SK-N-SH (cell line): ENCODE results near the gene THTPA. TPM values are rescaled to one million over a fixed set of nuclear protein-coding genes. Genes with fewer than 3 reads are reported as not detected.

Experiments
- CTCF ChIA-PET: fragments of 300-600, 350-600 bp; formaldehyde crosslinking; extraction: SDS; loops from one replicate; lab custom pipeline; 2021; lab: Yijun Ruan, JAX
- POLR2A ChIA-PET: fragments of 350-600 bp; sonication (Branson Sonifier 250); formaldehyde crosslinking; extraction: SDS; loops from one replicate; lab custom pipeline; 2020; ENCODE audit warnings: antibody characterized with exemption, inconsistent platforms; lab: Yijun Ruan, JAX
- DNase-seq: peaks from one replicate; pipeline ENCODE4 v3.0.0; 2012
- H2AFZ ChIP-seq: fragments of 200-600 bp; sonication (generic); 2 replicates; pipeline ENCODE4 v1.8.1; 2016; ENCODE audit warnings: antibody characterized with exemption, mild to moderate bottlenecking, low read depth
- H3F3A ChIP-seq: fragments of 200-600 bp; sonication (generic); replicated peaks from 2 replicates; pipeline ENCODE3; 2016; ENCODE audit warnings: antibody characterized with exemption, mild to moderate bottlenecking; ENCODE audit not compliant: insufficient read depth
- H3K27ac ChIP-seq, 2 experiments: fragments of 200-500 bp in 1 of 2; fragments of 200-600 bp in 1 of 2; sonication (Bioruptor generic) in 1 of 2; sonication (generic), shearing (Covaris generic) in 1 of 2; 2 replicates each; pipeline versions ENCODE4 v1.5.1 to v1.6.1; 2014 to 2016; ENCODE audit warnings: low read depth in 2 of 2, inconsistent platforms in 1 of 2, low read length in 1 of 2, mild to moderate bottlenecking in 1 of 2, mixed read lengths in 1 of 2
- H3K27me3 ChIP-seq: fragments of 200-600 bp; sonication (generic), shearing (Covaris generic); 2 replicates; pipeline ENCODE4 v1.6.1; 2016; ENCODE audit warnings: mixed run types; ENCODE audit not compliant: insufficient read depth
- H3K36me3 ChIP-seq, 2 experiments: fragments of 200-500 bp in 1 of 2; fragments of 200-600 bp in 1 of 2; sonication (Bioruptor generic) in 1 of 2; sonication (generic) in 1 of 2; replicated peaks in 1 of 2; 2 replicates each; pipeline versions ENCODE3 to v1.5.1; 2014 to 2016; ENCODE audit warnings: low read length in 1 of 2, mild to moderate bottlenecking in 1 of 2; ENCODE audit not compliant: insufficient read depth in 2 of 2, control insufficient read depth in 1 of 2
- H3K4me1 ChIP-seq, 2 experiments: fragments of 200-500 bp in 1 of 2; fragments of 200-600 bp in 1 of 2; sonication (Bioruptor generic) in 1 of 2; sonication (generic), shearing (Covaris generic) in 1 of 2; 2 replicates each; pipeline versions ENCODE4 v1.5.1 to v1.6.1; 2014 to 2016; ENCODE audit warnings: low read depth in 1 of 2, low read length in 1 of 2, mixed run types in 1 of 2; ENCODE audit not compliant: insufficient read depth in 2 of 2, control insufficient read depth in 1 of 2
- H3K4me2 ChIP-seq: fragments of 200-600 bp; sonication (generic), shearing (Covaris generic); 2 replicates; pipeline ENCODE4 v1.6.1; 2017; ENCODE audit warnings: mixed run types
- H3K4me3 ChIP-seq, 2 experiments: fragments of 200-500 bp in 1 of 2; fragments of 200-600 bp in 1 of 2; sonication (Bioruptor generic) in 1 of 2; sonication (generic), shearing (Covaris generic) in 1 of 2; 2 replicates each; pipeline versions ENCODE4 v1.5.1 to v1.8.1; 2014 to 2016; ENCODE audit warnings: low read depth in 2 of 2, inconsistent platforms in 1 of 2, low read length in 1 of 2, mild to moderate bottlenecking in 1 of 2, mixed read lengths in 1 of 2, moderate library complexity in 1 of 2
- H3K79me2 ChIP-seq: fragments of 200-600 bp; sonication (generic); 2 replicates; pipeline ENCODE4 v1.8.1; 2017; ENCODE audit warnings: mild to moderate bottlenecking; ENCODE audit not compliant: insufficient read depth
- H3K9ac ChIP-seq: fragments of 200-600 bp; sonication (generic); 2 replicates; pipeline ENCODE4 v1.6.1; 2017; ENCODE audit warnings: mixed run types
- H3K9me2 ChIP-seq: fragments of 200-600 bp; sonication (generic); 2 replicates; pipeline ENCODE4 v1.6.1; 2017; ENCODE audit warnings: mixed run types
- H3K9me3 ChIP-seq: fragments of 200-600 bp; sonication (generic); 2 replicates; pipeline ENCODE4 v1.6.1; 2017; ENCODE audit warnings: mixed run types, mild to moderate bottlenecking, moderate library complexity
- H4K20me1 ChIP-seq: fragments of 200-600 bp; sonication (generic); 2 replicates; pipeline ENCODE4 v1.6.1; 2017; ENCODE audit warnings: mild to moderate bottlenecking, mixed run types; ENCODE audit not compliant: insufficient read depth
- CTCF ChIP-seq: fragments of 200-600 bp; sonication (generic); IDR thresholded peaks from 2 replicates; pipeline ENCODE4 v1.6.1; 2017; ENCODE audit warnings: antibody characterized with exemption, mild to moderate bottlenecking, moderate library complexity
- EZH2phosphoT487 ChIP-seq: fragments of 200-600 bp; sonication (generic); IDR thresholded peaks from 2 replicates; pipeline ENCODE4 v1.6.1; 2017; ENCODE audit warnings: low read depth, mixed run types, mild to moderate bottlenecking, antibody characterized with exemption, moderate library complexity, borderline replicate concordance
- FOSL2 ChIP-seq: IDR thresholded peaks from 2 replicates; pipeline ENCODE4 v1.4.0; 2012; ENCODE audit warnings: low read depth, mild to moderate bottlenecking, moderate library complexity, borderline replicate concordance
- FOXM1 ChIP-seq: IDR thresholded peaks from 2 replicates; pipeline ENCODE4 v1.4.0; 2012; ENCODE audit warnings: low read depth, mild to moderate bottlenecking
- GABPA ChIP-seq: IDR thresholded peaks from 2 replicates; pipeline ENCODE4 v1.4.0; 2012; ENCODE audit warnings: low read depth, mild to moderate bottlenecking
- GATA2 ChIP-seq: sonication (generic); formaldehyde crosslinking; IDR thresholded peaks from 2 replicates; pipeline ENCODE4 v1.5.0; 2020; ENCODE audit warnings: mild to moderate bottlenecking, missing genetic modification reagents
- JUND ChIP-seq: IDR thresholded peaks from 2 replicates; pipeline ENCODE4 v1.4.0; 2012
- MAX ChIP-seq: IDR thresholded peaks from 2 replicates; pipeline ENCODE4 v1.4.0; 2012; ENCODE audit warnings: low read depth
- MEF2A ChIP-seq: IDR thresholded peaks from 2 replicates; pipeline ENCODE4 v1.4.0; 2012; ENCODE audit warnings: low read depth, borderline replicate concordance
- MXI1 ChIP-seq: IDR thresholded peaks from 2 replicates; pipeline ENCODE4 v1.6.1; 2012; ENCODE audit warnings: mild to moderate bottlenecking, low read depth, low read length, improper control_type of control experiment
- NFIC ChIP-seq: IDR thresholded peaks from 2 replicates; pipeline ENCODE4 v1.4.0; 2012; ENCODE audit warnings: borderline replicate concordance
- PBX3 ChIP-seq: IDR thresholded peaks from 2 replicates; pipeline ENCODE4; 2012
- POLR2AphosphoS5 ChIP-seq: IDR thresholded peaks from 2 replicates; pipeline ENCODE4 v1.6.1; 2012; ENCODE audit warnings: low read depth, low read length
- RCOR1 ChIP-seq: fragments of 150-350 bp; IDR thresholded peaks from 2 replicates; pipeline ENCODE4 v1.6.1; 2017; ENCODE audit warnings: antibody characterized with exemption, low read length
- SMC3 ChIP-seq: IDR thresholded peaks from 2 replicates; pipeline ENCODE4 v1.6.1; 2012; ENCODE audit warnings: low read depth, low read length, improper control_type of control experiment
- TCF12 ChIP-seq: IDR thresholded peaks from 2 replicates; pipeline ENCODE4 v1.4.0; 2012
- YY1 ChIP-seq: IDR thresholded peaks from 2 replicates; pipeline ENCODE4 v1.4.0; 2012; ENCODE audit warnings: low read depth, mild to moderate bottlenecking
- ZBTB33 ChIP-seq: IDR thresholded peaks from 2 replicates; pipeline ENCODE4 v1.4.0; 2012; ENCODE audit warnings: low read depth, borderline replicate concordance
- WGBS: methylation state at CpG from one replicate; pipeline ENCODE4 v1.1.6; 2017; ENCODE audit warnings: low lambda C conversion rate; 5-methylcytosine and 5-hydroxymethylcytosine counted together
- polyA plus RNA-seq, 3 experiments: library from polyadenylated mRNA; depleted of rRNA; stranded (reverse); fragments of >200 nt; gene quantifications; 2 replicates each; pipeline ENCODE4 v1.2.3, GENCODE V29; 2012

The THTPA gene
- polyA plus RNA-seq, 1 of the 3 experiments (the other 2 are of a cell fraction), result 16.3 TPM

GRCh38 chr14:23517650-23518326, 38.3 kb upstream of the THTPA start:
- POLR2A ChIA-PET, result interaction anchor here (1.2 to 1.4 kb wide), 2 partner anchors 13 to 20 kb away, joined by 3 read pairs; no protein-coding TSS in a partner anchor
- CTCF ChIA-PET, result interaction anchor here (0.8 to 1.8 kb wide), 7 partner anchors 14 to 44 kb away, joined by 3 to 8 read pairs (median 4); no protein-coding TSS in a partner anchor

GRCh38 chr14:23518709-23519108, 37.4 kb upstream of the THTPA start:
- ChIA-PET CTCF (interaction anchor here (1.0 to 1.5 kb wide), 2 partner anchors 38 to 40 kb away, joined by 5 to 8 read pairs; no protein-coding TSS in a partner anchor), POLR2A (interaction anchor here (1.4 kb wide), 1 partner anchor 12 kb away, joined by 3 read pairs; no protein-coding TSS in a partner anchor)
- WGBS, result 94% methylated on average over 2 of the region's 4 CpGs
- Histone ChIP-seq H3K4me3 (no peak overlapping the region), H3F3A (no peaks in the 10 kb centered on the region), H3K9me2 (no peaks in the 10 kb centered on the region), H3K4me2 (no peak overlapping the region), H3K27me3 (no peaks in the 10 kb centered on the region), H2AFZ (no peak overlapping the region), H3K79me2 (no peaks in the 10 kb centered on the region), H3K4me1 (peaks cover 0 to 12% of the 10 kb centered on the region in 2 experiments; a peak in 1 of 4 replicates), H3K27ac (no peak overlapping the region), H3K9ac (no peak overlapping the region), H3K36me3 (no peaks in the 10 kb centered on the region), H3K9me3 (no peaks in the 10 kb centered on the region), H4K20me1 (no peaks in the 10 kb centered on the region)
- DNase-seq, result no peak
- TF ChIP-seq RCOR1 (no peak), MEF2A (no peak), MAX (no peak), MXI1 (no peak), FOSL2 (no peak), EZH2phosphoT487 (no peak), PBX3 (no peak), JUND (no peak), YY1 (no peak), SMC3 (no peak), CTCF (no peak), TCF12 (no peak), ZBTB33 (no peak), GABPA (no peak), FOXM1 (no peak)

More at GRCh38 chr14:23517650-23518326, 38.3 kb upstream of the THTPA start:
- no peak overlapping the region for H3K4me3 ChIP-seq
- H3K4me1 ChIP-seq, result peaks cover 0 to 21% of the 10 kb centered on the region in 2 experiments; a peak in 1 of 4 replicates
- no peak for DNase-seq
- H3K36me3 ChIP-seq, result no peaks in the 10 kb centered on the region
- H3K79me2 ChIP-seq, result no peaks in the 10 kb centered on the region
- H3K4me2 ChIP-seq, result no peak overlapping the region
- H3K27ac ChIP-seq, result no peak overlapping the region
- no peaks in the 10 kb centered on the region for H3K9me3 ChIP-seq
- 72% methylated on average over 6 of the region's 6 CpGs for WGBS
- H3F3A ChIP-seq, result no peaks in the 10 kb centered on the region
- H3K9ac ChIP-seq, result no peak overlapping the region
- H4K20me1 ChIP-seq, result no peaks in the 10 kb centered on the region
- TF ChIP-seq NFIC (no peak), TCF12 (no peak), FOXM1 (no peak), ZBTB33 (no peak), GATA2 (no peak), POLR2AphosphoS5 (no peak)
- H3K27me3 ChIP-seq, result no peaks in the 10 kb centered on the region
- no peaks in the 10 kb centered on the region for H3K9me2 ChIP-seq
- no peak overlapping the region for H2AFZ ChIP-seq
